ENCODE results near the gene AGPAT4. TPM values are rescaled to one million over a fixed set of nuclear protein-coding genes. Genes with fewer than 3 reads are reported as not detected.

The AGPAT4 gene
- total RNA-seq, 2 donors from 2014 or later: 61.0 to 61.1 TPM

DNA sequence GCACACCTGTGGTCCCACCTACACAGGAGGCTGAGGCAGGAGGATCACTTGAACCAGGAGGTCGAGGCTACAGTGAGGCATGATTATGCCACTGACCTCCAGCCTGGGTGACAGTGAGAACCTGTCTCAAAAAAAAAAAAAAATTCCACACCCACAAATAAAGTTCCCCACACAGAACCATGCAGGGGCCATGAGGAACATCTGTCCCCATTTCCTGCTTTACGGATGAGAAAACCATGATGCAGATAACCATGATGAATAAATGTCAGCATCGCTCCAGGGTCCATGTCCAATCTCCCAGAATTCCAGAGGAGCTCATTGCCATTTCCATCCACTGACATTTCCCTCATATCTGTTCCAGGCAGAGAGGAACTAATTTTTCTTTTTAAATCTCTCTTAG is 16.9 kb upstream of the AGPAT4 start:
- TF ChIP-seq, protein P1, sequence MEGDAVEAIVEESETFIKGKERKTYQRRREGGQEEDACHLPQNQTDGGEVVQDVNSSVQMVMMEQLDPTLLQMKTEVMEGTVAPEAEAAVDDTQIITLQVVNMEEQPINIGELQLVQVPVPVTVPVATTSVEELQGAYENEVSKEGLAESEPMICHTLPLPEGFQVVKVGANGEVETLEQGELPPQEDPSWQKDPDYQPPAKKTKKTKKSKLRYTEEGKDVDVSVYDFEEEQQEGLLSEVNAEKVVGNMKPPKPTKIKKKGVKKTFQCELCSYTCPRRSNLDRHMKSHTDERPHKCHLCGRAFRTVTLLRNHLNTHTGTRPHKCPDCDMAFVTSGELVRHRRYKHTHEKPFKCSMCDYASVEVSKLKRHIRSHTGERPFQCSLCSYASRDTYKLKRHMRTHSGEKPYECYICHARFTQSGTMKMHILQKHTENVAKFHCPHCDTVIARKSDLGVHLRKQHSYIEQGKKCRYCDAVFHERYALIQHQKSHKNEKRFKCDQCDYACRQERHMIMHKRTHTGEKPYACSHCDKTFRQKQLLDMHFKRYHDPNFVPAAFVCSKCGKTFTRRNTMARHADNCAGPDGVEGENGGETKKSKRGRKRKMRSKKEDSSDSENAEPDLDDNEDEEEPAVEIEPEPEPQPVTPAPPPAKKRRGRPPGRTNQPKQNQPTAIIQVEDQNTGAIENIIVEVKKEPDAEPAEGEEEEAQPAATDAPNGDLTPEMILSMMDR (conservative IDR thresholded peaks at IDR 0.05): no peak
- no peak overlapping the region for H3K27ac ChIP-seq (ENCODE audit: low read depth, low read length)
- WGBS, 2 experiments (ENCODE audit: insufficient coverage in 1 of 2, insufficient read length in 1 of 2): 93 to 96% methylated on average over 3 of the region's 3 CpGs
- H3K4me3 ChIP-seq (ENCODE audit: low read length): no peak overlapping the region
- Mint-ChIP-seq H3K36me3 (ENCODE audit: low read depth) (no peaks in the 10 kb centered on the region), H3K9me3 (peaks cover 13% of the 10 kb centered on the region), H3K27me3 (ENCODE audit: insufficient read depth) (no peaks in the 10 kb centered on the region), H3K4me3 (no peak overlapping the region), H3K4me1 (peaks cover 5% of the 10 kb centered on the region), H3K27ac (no peak overlapping the region)
- H3K9me3 ChIP-seq (ENCODE audit: control insufficient read depth, low read length): peaks cover 15% of the 10 kb centered on the region
- no peaks in the 10 kb centered on the region for H3K27me3 ChIP-seq (ENCODE audit: control insufficient read depth, insufficient read depth, low read length, poor library complexity, severe bottlenecking)
- H3K9ac ChIP-seq (ENCODE audit: extremely low read depth, low read length, poor library complexity, severe bottlenecking): no peak overlapping the region
- no peaks in the 10 kb centered on the region for H3K4me1 ChIP-seq (ENCODE audit: control insufficient read depth, insufficient read depth, low read length)
- H3K36me3 ChIP-seq (ENCODE audit: control insufficient read depth, insufficient read depth, low read length): no peaks in the 10 kb centered on the region
- DNase-seq: no peak

DNA sequence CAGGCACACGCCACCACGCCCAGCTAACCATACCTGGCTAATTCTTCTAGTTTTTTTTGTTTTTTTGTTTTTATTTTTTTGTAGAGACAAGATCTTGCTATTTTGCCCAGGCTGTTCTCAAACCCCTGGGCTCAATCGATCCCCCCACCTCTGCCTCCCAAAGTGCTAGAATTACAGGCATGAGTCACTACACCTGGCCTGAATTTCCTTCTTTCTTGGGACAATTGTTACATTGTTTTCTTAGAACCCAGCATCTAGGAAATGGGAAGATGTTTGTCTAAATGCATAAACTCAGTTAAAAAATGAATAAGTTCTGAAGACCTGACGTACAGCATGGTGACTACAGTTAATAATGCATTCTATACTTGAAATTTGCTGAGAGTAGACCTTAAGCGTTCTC is 10.8 kb upstream of the AGPAT4 start:
- no peak overlapping the region for H3K27ac ChIP-seq (ENCODE audit: low read depth, low read length)
- Mint-ChIP-seq H3K4me3 (no peak overlapping the region), H3K36me3 (ENCODE audit: low read depth) (no peaks in the 10 kb centered on the region), H3K4me1 (peaks cover 5% of the 10 kb centered on the region), H3K27ac (no peak overlapping the region), H3K9me3 (peaks cover 18% of the 10 kb centered on the region), H3K27me3 (ENCODE audit: insufficient read depth) (peaks cover 8% of the 10 kb centered on the region)
- H3K9ac ChIP-seq (ENCODE audit: extremely low read depth, low read length, poor library complexity, severe bottlenecking): no peak overlapping the region
- TF ChIP-seq, protein P1 (conservative IDR thresholded peaks at IDR 0.05): no peak
- peaks cover 10% of the 10 kb centered on the region for H3K9me3 ChIP-seq (ENCODE audit: control insufficient read depth, low read length)
- no peaks in the 10 kb centered on the region for H3K27me3 ChIP-seq (ENCODE audit: control insufficient read depth, insufficient read depth, low read length, poor library complexity, severe bottlenecking)
- no peak overlapping the region for H3K4me3 ChIP-seq (ENCODE audit: low read length)
- WGBS, 2 experiments (ENCODE audit: insufficient coverage in 1 of 2, insufficient read length in 1 of 2): 93 to 100% methylated on average over 1 to 5 of the region's 5 CpGs
- no peaks in the 10 kb centered on the region for H3K36me3 ChIP-seq (ENCODE audit: control insufficient read depth, insufficient read depth, low read length)
- no peak for DNase-seq
- no peaks in the 10 kb centered on the region for H3K4me1 ChIP-seq (ENCODE audit: control insufficient read depth, insufficient read depth, low read length)

DNA sequence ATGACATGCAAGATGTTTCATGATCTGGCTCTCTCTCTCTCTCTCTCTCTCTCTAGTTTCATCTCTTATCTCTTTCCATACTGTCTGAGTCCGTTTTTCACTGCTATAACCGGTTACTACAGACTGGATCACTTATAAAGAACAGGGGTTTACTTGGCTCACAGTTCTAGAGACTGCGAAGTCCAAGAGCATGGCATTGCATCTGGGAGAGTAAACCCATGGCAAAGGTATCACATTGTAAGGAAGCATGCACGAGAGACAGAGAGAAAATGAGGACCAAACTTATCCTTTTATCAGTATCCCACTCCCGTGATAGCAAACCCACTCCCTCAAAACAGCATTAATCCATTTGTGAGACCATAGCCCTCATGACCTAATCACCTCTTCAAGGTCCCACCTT is 7.2 kb upstream of the AGPAT4 start:
- H3K4me3 Mint-ChIP-seq: no peak overlapping the region
- Histone ChIP-seq H3K9me3 (ENCODE audit: control insufficient read depth, low read length) (peaks cover 10% of the 10 kb centered on the region), H3K4me3 (ENCODE audit: low read length) (no peak overlapping the region), H3K27me3 (ENCODE audit: control insufficient read depth, insufficient read depth, low read length, poor library complexity, severe bottlenecking) (no peaks in the 10 kb centered on the region), H3K27ac (ENCODE audit: low read depth, low read length) (no peak overlapping the region), H3K9ac (ENCODE audit: extremely low read depth, low read length, poor library complexity, severe bottlenecking) (no peak overlapping the region), H3K4me1 (ENCODE audit: control insufficient read depth, insufficient read depth, low read length) (no peaks in the 10 kb centered on the region), H3K36me3 (ENCODE audit: control insufficient read depth, insufficient read depth, low read length) (no peaks in the 10 kb centered on the region)
- no peak for DNase-seq
- H3K4me1 Mint-ChIP-seq: peaks cover under 1% of the 10 kb centered on the region
- 89 to 97% methylated on average over 4 to 5 of the region's 5 CpGs for WGBS, 2 experiments (ENCODE audit: insufficient coverage in 1 of 2, insufficient read length in 1 of 2)
- H3K27me3 Mint-ChIP-seq (ENCODE audit: insufficient read depth): peaks cover 8% of the 10 kb centered on the region
- no peak overlapping the region for H3K27ac Mint-ChIP-seq
- H3K9me3 Mint-ChIP-seq: peaks cover 19% of the 10 kb centered on the region
- TF ChIP-seq, protein P1 (conservative IDR thresholded peaks at IDR 0.05): no peak
- H3K36me3 Mint-ChIP-seq (ENCODE audit: low read depth): no peaks in the 10 kb centered on the region
